NCI-H748 (cell line): ENCODE data around the gene ZMYND8.
A peak's percentile ranks its signal among the peaks of the same experiment; 100 is the strongest.
"Not testable (repeated sequence)": the region's sequence is repeated elsewhere in the genome, so short reads cannot be mapped to it uniquely, and the experiment has no call there.

ENCODE experiments used
- DNase-seq: peaks from one replicate; lab custom pipeline; 2025; ENCODE audit not compliant: unreplicated experiment; lab: John Stamatoyannopoulos, UW

ZMYND8 gene

DNA sequence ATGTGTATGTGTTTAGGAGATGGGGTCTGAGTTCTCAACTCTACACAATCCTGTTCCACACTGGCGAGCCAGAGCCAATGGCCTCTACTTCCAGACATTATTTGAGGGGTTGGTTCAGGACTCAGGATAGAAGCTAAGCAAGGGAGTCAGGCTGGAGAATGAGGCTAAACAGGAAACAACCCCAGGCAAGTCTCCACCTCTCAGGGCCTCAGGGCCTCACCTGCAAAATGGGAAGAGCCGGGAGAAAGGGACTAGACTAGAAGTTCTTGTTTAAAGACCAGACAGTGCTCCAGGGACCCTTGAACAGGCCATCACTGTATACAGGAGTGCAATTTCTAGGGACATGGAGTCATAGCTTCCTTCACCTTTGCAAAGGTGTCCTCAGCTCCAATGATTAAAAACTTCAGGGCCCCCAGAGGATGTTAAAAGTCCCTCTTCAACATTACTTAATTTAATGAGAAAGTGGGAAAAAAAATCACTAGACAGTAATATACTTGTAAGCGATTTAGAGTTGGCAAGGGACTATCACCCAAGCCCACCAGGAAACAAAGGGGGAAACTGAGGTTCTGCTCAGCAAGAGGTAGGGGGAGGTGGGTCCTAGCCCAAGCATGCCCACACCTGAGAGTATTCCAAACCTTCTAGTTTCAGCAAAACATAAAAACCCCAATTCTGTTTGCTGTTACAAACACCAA is 41.7 kb downstream of the ZMYND8 start:
- DNase-seq: no peak

DNA sequence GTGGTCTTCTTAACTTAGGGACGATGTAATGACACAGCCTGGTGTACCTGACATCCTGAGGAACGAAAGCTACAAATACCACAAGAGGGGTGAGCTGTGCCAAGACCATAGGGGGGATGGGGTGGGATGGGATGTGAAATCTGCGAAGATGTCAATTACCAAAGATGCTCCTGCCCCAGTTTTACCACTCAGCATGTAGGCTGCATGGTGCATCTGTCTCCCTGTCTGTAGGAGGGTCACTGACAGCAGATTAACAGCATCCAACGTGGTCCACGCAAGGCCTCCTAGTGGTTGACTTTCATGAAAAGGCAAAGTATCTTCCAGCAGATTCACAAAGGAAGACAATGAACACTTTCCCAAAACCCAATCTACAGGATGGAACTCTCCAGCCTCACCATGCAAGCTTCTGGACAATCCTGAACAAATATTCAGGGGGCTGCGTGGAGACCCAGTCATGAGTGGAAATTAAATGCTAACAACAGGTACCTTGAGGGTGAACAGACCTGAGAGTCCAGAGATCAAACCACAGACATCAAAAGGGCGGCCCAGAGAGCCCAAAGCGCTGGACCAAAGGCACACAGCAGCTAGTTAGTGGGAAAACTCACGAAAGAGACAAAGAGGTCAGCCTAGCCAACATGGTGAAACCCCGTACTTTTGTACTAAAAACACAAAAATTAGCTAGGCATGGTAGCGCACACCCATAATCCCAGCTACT is 44.4 kb downstream of the ZMYND8 start:
- DNase-seq: no peak

DNA sequence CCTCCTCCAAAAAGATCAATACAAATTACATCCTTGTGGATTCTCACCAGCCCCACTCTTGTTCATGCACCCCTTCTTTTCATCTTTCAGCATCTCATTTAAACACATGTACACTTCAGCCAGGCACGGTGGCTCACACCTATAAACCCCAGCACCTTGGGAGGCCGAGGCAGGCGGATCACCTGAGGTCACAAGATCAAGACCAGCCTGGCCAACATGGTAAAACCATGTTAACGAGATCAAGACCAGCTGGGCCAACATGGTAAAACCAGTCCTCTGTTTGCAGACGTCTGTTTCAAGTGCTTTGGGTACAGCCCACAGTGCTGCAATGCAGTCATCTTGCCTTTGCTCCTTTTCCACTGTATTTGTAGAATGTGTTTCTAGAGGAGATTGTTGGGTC is 45.3 kb downstream of the ZMYND8 start:
- DNase-seq: no peak

DNA sequence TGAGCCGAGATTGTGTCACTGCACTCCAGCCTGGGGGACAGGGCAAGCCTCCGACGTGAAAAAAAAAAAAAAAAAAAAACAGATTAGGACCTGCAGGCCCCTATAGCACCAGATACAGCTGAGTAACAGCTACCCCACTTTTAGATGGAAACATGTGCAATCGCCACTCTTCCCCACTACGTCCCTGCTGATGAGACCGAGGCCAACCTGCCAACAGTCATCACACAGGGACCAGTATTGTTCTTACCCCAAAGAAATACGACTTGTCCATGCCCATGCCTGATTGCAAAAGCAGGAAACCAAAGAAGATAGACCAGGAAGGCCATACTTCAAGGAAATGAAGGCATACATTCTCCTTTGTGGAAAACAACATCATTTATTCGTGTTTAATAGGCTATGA is 45.8 kb downstream of the ZMYND8 start:
- DNase-seq: no peak

DNA sequence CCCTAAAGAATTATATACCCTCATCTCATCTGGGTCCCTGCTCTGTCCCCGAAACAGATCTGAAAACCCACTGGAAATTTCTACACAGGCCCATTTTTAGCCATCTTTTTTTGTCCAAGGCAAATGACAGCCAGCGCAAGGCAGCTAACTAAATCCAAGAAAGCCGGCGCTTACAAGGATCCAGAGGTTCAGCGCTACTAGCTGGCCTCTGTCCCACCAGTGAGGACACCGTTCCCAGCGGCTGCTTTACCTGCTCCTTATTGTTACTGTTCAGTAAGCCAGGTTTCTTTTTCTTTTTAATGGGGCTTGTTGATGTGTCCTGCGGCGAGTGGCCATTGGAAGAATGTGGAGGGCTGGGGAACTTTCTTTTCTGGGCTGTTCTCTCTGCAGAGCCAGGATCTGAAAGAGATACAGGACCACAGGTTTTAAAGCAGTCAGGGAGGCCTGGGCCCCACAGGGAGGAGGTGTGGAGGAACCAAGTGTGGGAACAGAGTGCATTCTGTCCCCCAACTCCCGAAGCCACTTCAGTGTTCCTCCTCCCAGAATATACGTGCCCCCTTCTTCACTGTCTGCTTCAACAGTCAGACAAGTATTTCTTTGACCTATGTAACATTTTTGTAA is 46.6 kb downstream of the ZMYND8 start:
- no peak for DNase-seq

DNA sequence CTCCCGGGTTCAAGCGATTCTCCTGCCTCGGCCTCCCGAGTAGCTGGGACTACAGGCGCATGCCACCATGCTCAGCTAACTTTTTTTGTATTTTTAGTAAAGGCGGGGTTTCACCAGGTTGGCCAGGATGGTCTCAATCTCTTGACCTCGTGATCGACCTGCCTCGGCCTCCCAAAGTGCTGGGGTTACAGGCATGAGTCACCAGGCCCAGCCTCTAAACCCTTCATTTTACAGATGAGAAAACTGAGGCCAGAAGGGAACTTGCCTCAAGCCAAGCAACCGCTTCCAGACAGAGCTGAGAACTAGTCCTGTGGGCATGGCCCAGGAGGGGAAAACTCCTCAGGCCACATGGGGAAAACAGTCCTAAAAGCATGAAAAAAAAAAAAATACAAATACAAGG is 47.1 kb downstream of the ZMYND8 start:
- no peak for DNase-seq

DNA sequence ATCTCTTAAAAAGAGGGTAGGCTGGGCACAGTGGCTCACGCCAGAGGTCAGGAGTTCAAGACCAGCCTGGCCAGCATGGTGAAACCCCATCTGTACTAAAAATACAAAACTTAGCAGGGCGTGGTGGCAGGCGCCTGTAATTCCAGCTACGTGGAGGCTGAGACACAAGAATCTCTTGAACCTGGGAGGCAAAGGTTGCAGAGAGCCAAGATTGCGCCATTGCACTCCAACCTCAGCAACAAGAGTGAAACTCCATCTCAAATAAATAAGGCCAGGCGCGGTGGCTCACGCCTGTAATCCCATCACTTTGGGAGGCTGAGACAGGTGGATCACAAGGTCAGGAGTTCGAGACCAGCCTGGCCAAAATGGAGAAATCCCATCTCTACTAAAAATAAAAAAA is 48.9 kb downstream of the ZMYND8 start:
- DNase-seq: not testable (repeated sequence)

DNA sequence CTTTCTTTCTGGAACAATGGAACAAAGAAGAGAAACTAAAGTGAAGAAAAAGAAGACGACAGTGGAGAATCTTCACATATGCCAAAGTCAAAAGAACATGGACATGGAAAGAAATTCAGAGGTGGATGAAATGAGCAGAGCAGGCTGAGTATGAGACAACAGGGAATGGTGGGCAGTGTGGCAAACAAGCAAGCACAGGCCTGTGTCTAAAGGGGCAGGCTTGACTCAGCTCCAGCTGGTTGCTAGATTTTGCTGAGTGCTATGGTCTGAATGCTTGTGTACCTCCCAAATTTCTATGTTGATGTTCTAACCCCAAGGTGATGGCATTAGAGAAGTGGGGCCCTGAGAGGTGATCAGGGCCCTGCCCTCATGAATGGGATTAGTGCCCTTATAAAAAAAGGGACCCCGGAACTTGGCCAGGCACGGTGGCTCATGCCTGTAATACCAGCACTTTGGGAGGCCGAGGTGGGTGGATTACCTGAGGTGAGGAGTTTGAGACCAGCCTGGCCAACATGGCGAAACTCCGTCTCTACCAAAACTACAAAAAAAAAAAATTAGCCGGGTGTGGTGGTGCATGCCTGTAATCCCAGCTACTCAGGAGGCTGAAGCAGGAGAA is 49.6 kb downstream of the ZMYND8 start:
- no peak for DNase-seq

DNA sequence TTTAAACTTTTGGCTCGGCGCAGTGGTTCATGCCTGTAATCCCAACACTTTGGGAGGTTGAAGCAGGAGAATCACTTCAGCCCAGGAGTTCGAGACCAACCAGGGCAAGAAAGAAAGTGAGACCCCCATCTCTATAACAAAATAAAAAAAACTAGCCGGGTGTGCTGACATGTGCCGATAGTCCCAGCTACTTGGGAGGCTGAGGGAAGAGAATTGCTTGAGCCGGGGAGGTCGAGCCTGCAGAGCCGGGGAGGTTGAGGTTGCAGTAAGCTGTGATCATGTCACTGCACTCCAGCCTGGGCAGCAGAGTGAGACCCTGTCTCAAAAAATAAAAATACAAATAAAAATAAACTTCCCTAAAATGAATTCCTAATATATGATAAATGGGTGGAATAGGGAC is 50.4 kb downstream of the ZMYND8 start:
- no peak for DNase-seq

DNA sequence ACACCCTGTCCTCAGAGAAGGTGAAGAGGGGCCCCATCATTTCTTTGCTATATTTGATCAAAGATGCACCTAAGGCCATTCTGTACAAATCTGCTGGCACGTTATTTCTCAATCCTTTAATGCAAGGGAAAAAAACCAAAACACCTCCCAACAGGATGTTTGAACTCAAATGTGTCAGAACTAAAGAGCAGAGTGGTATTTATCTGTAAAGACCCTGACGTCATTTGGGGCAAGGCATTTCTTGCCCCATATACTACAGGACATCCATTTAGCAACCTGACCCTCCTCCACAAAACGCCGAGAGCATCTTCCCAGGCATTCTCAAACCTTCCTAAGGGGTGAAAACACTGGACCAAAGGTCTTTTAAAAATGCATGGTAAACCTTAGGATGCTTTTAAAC is 50.8 kb downstream of the ZMYND8 start:
- no peak for DNase-seq

DNA sequence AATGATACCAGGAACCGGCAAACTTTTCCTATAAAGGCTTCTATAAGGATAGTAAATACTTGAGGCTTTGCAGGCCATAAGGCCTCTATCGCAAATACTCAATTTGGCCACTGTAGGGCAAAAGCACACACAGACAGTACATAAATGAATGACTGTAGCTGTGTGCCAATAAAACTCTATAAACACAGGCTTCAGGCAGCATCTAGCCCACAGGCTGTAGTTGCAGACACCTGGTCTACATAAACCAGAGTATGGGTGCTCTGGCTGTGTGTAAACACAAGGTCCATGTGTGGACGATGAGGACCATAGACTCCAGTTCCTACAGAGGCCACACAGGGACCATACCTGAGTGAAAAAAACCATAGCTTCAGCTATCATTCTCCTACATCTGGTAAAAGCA is 52.2 kb downstream of the ZMYND8 start:
- DNase-seq: peak; percentile 15

DNA sequence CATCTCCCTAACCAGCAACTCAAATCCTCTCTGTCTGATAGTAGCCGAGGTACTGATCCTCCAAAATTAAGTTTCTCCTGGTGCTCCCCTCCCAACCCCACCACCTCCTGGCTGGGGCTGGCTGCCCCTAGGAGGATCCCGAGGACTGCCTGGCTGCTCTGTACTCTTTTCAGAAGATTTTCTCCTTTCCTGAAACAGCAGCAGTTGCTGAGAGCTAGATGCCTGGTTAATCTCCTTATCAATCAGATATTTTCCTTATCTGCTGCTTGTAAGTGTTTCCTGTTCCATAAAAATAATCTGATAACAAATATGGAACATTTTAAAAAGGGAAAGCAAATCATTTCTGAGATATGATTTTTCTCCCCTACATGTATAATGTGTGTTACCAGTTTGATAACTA is 52.8 kb downstream of the ZMYND8 start:
- no peak for DNase-seq

DNA sequence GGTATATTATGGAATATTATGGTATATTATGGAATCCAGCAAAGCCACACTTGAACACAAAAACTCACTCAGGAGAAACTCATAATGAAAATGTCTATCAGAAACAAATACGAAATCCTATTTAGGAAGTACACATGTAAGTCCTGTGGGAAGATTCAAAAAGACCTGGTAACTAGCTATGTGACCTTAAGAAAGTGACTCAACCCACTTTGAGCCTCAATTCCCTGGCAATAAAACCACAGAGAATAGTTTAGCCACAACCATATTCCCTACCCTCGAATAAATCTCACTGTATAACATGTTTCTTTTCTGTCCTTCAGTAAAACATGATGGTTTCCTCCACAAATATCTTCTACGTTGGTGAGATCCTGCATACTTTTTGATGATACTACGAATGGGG is 56.4 kb downstream of the ZMYND8 start:
- no peak for DNase-seq

DNA sequence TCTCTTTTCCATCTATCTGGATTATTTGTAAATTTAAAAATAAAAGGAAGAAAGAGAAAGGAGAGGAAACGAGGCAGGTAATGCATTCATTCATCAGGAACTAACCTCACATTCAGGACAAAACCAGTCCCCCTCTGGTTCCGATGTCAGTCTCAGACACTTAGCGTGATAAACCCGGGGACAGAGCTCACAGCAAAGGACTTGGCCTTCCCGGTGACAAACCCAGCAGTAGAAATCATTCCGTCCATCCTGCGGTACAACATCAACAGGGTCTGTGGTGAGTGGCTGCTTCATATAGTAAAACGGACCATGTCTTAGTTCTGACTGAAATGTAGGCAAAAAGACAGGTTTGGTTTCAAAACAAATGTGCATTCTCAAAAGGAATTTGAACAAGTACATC is 57.9 kb downstream of the ZMYND8 start:
- no peak for DNase-seq

DNA sequence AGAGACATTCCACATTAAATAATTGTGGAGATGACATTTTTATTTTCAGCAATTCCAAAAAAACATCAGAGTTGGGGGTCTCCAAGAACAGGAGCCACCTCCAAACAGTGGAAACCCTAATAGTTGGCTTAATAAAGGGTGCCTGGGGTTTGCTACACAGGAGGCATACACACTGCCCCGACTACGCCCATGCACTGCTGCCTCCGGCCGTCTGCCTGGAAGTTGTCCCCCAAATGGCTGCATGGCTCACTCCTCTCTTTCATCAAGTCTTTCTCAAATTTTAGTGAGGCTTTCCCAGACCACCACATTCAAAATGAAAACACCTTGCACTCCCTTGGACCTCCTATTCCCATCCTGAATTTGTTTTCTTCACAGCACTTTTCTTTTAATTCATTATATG is 58.8 kb downstream of the ZMYND8 start:
- DNase-seq: no peak

DNA sequence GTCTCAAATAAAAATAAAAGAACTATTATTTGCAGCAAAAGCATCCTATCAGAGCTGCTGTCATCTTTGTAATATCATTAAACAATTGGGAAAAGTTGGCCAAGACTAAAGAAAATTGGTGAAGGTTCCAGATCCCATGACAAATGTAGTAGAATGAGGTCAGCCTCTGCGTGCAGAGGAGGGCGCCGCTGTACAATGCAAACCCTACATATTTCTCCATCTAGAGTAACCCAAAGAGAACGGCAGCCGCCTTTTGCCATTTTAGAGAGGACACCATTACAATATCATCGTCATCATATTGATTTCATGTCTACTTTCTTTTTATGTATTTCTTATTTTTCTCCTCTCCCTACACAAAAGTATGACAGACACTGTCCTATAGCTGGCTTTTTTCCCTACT is 59.5 kb downstream of the ZMYND8 start:
- DNase-seq: peak; percentile 5

DNA sequence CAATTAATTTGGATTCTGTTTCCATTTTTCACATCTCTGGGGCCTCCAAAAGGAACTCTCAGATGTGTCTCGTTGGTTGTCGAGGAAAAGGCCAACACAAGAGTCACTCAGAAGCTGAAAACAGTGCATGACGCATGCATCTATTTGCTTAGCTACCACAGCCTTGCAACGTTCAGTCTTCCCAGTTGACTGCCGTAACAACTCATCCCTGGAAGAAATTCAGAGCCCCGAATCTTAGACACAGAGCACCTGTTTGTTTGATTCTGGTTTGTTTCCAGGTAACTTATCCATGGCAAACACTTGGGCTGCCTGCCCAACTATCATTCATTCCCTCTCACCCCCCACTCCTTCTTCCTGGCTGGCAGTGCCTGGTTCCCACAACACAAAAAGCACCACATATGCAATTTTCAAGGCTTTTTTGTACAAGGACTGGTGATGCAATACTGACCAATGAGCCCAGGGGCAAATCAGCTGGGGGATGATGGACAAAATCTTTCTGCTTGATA is 60.5 kb downstream of the ZMYND8 start:
- no peak for DNase-seq

DNA sequence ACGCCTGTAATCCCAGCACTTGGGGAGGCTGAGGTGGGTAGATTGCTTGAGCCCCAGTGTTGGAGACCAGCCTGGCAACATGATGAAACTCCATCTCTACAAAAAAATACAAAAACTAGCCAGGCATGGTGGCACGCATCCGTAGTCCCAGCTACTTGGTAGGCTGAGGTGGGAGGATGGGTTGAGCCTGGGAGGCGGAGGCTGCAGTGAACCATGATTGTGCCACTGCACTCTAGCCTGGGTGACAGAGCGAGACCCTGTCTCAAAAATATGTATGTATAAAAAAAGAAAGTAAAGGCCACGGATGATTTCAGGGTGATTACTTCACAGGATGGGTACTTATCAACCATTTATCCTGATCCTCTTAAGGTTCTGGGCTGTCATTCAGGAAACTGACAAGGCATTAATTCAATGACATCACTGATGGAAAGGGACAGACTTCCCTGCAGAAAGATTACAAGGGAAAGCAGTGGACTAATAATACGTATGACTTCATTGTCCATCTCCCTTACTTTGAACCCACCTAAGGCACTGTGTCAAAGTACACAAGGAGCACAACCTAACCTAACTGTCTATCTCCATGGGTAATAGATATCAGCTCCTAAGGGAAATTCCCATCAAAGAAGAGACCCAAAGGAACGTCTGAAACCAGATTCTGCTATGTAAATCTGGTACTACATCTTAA is 61.2 kb downstream of the ZMYND8 start:
- no peak for DNase-seq

DNA sequence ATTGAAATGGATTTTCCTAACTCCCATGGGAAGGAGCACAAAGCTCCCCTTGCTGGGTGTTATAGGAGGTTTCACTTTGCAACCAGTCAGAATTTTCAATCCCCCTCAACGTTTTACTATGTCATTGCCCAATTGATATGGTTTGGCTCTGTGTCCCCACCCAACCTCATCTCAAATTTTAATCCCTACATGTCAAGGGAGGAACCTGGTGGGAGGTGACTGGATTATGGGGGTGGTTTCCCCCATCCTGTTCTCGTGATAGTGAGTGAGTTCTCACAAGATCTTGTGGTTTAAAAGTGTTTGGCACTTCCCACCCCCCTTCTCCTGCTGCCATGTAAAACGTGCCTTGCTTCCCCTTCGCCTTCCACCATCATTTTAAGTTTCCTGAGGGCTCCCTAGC is 62.9 kb downstream of the ZMYND8 start:
- no peak for DNase-seq

DNA sequence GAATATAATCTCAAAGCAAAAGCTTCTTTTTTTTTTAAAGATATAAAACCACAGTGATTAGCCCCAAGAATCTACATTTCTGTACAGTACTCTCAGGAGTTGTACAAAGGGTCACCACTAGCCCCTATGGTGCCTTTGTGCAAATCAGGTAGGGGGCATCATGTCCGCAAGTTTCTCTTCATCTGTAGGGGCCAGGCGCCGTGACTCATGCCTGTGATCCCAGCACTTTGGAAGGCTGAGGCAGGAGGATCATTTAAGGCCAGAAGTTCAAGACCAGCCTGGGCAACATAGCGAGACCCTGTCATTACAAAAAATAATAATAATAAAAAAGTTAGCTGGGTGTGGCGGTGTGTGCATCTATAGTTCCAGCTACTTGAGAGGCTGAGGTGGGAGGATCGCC is 63.9 kb downstream of the ZMYND8 start:
- DNase-seq: no peak
